HG03025 (cell line): Measurements from ENCODE around the gene CAPN14.
"Not testable (repeated sequence)": the region's sequence is repeated elsewhere in the genome, so short reads cannot be mapped to it uniquely, and the experiment has no call there.

Experiments used
- ATAC-seq: cut with Tn5 transposase; IDR thresholded peaks from one replicate; pipeline ENCODE4 v1.9.1; 2021; ENCODE audit warnings: mild to moderate bottlenecking, moderate library complexity; ENCODE audit not compliant: unreplicated experiment, low FRiP score

CAPN14 gene

DNA sequence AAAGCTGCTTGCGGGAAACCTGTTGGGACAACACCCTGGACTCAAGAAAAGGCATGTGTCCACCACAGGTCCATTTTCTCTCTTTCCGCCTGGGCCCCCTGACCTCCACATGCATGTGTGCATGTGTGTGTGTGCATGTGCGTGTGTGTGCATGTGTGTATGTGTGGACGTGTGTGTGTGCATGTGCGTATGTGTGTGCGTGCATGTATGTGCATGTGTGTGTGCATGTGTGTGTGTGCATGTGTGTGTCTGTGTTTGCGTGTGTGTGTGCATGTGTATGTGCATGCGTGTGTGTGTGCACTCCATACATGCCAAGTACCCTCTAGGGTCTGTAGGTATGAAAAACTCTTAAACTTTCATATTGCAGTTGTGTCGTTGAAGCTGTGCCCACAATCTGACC, 16.3 kb downstream of the CAPN14 start:
- no peak for ATAC-seq

DNA sequence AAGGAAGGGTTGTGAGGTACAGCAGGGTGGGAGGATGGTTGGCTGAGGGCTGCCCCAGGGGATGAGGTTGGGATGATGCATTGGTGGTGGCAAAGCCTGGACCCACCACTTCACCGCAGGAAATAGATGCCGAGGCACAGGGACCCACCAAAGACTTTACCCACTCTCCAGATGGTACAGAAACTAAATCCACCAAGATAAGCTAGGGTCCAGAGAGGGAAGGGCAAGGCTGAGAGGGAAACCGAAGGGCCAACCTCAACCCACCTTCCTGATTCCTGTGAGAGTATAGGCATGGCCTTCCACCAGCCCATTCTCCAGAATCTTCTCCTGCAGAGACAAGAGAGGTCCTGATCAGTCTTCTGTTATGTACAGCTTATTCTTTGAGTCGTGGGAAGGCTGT, 18.1 kb downstream of the CAPN14 start:
- no peak for ATAC-seq

DNA sequence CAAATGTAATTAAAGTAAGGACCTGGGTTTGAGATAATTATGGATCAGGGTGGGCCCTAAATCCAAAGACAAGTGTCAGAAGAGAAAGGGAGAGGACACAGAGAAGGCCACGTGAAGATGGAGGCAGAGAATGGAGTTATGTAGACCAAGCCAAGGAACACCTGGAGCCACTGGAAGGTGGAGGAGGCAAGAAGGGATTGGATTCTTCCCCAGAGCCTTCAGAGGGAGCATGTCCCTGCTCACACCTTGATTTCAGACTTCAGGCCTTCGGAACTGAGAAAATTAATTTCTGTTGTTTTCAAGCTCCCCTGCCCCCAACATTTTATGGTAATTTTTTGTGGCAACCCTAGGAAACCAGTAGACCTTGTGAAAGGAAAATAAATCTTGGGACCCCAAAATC, 19.6 kb downstream of the CAPN14 start:
- ATAC-seq: no peak

DNA sequence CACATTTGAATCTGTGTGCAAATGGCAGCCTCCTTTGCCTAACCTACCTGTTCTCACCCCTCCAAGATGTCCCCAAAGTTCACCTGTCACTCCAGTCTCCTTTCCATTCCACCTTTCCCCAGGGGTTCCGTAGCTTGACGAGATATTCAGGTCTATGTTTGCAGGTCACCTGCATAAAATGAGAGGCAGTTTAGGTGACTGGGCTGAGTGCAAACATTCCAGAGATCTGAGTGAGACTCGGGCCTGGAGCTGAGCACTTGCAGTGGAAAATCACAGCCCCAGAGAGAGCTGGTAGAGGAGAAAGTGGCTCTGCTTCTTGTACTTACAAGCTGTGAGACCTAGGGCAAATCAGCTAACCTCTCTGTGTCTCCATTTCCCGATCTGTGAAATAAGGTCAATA, 20.1 kb downstream of the CAPN14 start:
- ATAC-seq: no peak

DNA sequence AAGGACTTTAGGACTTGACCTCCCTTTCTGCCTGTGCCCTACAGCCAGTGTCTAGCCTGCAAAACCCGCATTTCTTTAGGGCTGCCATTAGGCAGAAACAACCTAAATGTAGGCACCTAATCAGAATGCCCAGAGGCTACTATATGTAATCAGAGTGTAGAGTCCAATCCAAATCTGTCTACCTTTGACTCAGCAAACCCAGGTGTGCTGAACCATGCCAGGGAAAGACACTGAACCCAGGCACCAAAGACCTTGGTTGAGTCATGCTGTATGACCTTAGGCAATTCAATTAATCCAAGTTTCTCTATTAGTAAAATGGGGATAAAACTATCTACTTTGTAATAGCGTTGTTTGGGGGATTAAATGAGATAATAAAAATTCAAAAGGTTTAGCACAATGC, 20.7 kb downstream of the CAPN14 start:
- ATAC-seq: no peak

DNA sequence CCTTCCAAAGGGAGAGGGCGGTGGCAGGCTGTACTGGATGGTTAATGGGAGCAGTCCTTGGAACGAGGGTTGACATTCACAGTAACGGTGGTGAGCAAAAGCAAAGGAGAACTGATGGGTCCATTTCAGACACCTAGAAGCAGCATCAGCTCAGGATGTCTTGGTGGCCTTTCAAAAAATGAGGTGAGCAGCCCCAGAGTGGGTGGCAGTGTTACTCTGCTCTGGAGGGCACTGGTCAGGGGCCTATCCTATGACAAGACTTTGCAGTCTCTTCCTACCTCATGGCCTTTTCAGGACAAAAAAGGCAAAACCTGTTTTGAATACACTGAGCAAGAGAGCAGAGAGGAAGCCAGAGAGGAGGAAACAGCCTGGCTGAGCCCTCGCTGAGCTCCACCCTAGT, 23.5 kb downstream of the CAPN14 start:
- ATAC-seq: no peak

DNA sequence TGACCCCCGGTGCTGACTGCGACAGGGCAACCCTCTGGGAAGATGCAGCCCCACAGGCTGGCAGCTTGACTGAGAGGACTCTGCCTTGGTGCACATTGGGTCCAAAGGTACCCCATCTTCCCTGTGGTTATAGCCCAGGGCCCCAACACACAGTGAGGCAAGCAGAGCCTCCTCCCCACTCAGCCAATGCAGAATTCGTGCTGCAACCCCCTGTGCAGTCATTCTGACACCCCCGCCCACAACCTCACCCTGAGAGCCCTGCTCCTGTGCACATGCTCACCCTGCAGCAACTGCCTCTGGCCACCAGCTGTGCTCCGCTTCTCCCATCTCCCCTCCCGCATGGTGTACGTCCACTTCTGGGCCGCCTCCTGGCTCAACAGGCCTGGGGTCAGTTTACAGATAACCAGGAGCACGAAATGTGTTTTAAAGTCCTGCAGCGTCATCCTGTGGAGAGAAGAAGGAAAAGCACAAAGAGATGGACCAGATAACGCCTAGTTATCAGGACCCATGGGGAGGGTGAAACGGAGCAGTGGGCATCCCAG, 24.4 kb downstream of the CAPN14 start:
- no peak for ATAC-seq

DNA sequence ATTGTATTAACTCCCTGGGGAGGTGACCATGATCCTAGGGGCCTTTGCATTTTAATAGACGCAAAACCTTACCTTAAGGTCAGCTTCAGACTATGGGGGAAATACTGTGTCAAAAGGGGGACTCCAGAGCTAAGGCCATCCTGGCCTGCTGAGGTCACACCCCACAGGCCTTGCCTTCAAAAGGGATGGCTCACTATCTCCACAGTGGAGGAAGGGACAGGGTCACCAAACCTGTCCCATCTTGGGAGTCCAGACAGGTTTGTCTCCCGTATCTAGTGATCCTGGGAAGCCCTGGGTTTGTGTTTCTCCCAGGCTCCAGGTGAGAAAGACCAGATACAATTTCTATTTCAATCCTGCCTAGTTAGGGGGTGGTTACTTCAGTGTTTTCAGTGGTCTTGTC, 24.9 kb downstream of the CAPN14 start:
- ATAC-seq: no peak

DNA sequence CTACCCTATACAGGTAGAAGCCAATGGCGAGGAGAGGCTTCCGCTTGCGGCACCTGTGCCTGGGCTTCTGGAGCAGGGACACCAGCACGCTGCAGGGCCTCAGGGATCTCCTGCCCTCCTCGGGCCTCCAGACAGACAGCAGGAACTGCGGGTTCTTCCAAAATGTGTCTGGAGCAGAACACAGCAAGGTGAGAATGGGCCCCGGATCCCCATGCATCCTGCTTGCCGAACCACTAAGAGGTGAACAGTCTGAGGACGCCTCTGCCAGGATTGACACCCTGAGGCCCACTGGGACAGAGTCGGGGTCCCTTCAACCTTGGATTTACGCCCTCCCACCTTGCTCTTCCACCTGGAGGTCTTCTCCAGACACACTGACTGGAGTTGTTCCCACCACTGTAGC, 25.4 kb downstream of the CAPN14 start:
- no peak for ATAC-seq

DNA sequence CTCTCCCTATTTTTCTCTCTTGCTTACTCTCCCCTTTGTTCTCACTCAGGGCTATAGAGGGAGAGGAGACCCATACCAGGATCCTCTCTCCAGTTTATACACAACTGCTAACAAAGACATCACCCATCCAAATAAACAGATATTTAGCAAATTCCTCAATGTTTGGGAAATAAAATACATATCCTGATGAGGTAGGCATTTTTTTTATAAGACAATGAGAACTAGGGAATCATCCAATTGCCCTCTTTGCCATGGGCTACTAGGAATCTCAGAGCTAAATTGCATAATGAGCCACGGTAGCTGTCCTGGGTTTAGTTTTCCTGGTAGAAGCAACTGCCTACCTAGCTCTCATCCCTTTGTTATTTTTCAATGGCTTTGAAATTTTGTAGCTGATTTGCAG, 27.1 kb downstream of the CAPN14 start:
- ATAC-seq: no peak

DNA sequence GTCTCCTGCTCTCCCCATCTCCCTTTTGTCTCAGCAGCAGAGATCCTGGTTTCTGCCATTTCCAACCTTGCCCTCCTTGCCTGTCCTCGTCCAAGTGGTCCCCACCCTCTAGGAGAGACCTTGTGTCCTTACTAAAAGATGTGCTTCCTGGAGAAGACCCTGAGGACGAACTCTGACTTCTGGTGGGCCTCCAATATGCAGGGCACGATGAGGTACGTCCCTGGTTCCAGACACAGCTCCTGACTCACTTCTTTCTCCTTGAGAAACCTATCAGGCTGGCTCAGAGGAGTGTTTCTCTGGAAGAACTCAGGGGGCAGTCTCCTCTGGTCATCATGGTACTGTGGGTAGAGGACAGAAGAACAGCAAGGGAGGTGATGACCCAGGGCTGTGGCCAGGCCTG, 28.2 kb downstream of the CAPN14 start:
- ATAC-seq: no peak

DNA sequence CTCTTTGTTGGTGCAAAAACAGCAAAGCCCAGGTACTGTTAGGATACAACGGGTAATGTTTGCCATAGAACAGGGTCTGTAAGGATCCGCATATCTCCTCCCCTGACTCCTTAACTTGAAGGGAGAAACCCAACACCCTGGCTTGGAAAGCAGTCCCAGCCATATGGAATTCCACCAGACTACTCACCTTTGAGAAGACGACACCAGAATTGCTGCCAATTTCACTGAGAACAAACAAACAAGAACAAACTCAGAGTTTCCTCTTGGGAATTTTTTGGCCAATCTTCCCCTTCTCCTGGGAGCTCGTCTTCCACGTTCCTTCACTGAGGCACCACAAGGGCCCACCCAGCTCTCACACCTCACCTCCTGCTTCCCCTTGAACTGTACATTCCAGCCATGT, 29.2 kb downstream of the CAPN14 start:
- no peak for ATAC-seq

DNA sequence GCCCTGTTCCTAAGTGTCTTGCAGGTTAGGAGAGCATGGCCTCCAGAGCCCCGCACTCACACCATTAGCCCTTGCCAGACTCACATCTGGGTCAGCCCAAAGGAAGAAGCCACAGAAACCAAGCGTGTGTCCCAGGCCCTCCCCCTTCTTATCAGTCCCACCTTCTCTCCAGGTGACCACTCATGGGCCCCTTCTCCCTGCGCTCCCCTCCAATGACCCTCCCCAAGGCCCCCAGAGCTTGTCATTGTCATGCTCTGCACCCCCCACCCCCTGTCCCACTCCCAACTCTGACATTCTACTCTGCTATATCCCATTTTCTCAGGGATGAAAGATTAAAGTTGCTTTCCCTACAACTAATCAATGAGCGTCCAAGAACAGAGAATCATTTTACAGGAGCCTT, 30.1 kb downstream of the CAPN14 start:
- ATAC-seq: no peak

DNA sequence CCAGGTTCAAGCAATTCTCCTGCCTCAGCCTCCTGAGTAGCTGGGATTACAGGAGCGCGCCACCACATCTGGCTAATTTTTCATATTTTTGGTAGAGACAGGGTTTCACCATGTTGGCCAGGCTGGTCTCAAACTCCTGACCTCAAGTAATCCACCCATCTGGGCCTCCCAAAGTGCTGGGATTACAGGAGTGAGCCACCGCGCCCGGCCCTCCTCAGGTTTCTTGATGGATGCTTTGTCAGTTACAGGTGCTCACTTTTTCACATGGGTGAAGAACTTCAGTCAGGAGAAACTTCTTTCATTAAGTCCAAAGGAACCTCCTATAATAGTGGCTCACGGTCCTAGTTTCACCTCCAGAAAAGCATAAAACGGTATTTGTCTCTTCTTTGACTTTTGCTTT, 33.3 kb downstream of the CAPN14 start:
- ATAC-seq: not testable (repeated sequence)

DNA sequence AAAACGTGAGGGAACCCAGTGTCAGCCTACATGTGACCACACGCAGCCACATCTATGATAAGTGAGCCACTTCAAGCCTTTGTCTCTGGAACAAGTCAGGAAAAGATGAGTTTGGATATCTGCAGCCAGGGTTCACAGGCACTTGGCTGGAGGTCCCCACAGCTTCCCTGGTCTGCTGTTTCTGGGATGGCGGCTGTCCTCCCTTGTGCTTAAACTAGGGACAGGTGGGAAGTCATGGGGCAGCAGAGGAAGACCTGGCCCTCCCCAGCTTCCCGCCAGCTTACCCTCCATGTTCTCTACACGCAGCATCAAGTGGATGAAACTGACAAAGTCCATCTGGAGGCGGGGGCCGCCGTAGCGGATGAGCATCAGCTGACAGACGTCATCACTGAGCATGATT, 40.6 kb downstream of the CAPN14 start:
- no peak for ATAC-seq

DNA sequence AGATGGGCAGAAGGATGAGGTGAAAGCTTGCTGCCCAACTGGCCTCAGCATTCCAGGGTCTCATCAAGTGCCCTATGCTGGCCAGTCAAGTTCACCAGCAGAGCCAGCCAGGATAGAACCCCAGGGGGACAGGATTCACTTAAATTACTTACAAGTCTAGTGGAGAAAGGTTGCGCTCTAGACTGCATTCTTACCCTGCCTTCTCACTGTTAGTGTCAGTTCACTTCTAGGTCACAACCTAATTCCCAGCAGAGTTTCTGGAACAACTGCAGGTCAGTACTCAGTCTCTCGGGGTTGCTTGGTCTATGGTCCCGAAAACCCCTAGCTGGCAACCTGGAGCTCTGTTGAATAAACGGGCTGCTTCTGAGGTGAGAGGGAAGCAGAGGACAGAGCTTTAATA, 46.2 kb downstream of the CAPN14 start:
- ATAC-seq: no peak

DNA sequence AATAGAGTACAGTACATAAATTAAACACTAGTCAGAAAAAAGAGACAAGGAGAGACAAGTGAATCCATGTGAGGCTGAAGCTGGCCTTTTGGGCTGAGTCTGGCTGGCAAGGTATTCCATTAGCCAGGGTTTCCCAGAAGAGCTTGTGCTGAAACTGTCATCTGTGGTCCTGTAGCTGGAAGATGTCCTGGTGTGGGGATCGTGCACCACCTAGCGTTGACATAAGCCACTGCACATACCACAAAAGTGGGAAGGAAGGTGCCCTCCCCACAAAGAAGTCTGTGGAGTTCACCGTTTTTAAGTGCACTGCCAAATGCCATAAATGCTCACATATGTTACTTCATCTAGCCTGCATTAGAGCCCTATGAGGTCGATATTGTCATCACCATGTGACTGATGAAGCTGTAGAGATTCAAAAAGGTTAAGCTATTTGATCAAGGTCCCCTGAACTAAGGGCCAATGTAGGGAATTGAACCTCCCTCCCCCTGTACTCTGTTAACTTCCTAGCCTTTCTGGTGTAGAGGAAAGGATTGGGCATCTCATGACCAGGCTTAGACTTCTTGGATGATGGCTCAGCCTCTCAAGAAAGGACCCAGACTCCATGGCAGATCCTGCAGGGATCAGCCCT, 47.1 kb downstream of the CAPN14 start:
- peak; percentile 63 for ATAC-seq

DNA sequence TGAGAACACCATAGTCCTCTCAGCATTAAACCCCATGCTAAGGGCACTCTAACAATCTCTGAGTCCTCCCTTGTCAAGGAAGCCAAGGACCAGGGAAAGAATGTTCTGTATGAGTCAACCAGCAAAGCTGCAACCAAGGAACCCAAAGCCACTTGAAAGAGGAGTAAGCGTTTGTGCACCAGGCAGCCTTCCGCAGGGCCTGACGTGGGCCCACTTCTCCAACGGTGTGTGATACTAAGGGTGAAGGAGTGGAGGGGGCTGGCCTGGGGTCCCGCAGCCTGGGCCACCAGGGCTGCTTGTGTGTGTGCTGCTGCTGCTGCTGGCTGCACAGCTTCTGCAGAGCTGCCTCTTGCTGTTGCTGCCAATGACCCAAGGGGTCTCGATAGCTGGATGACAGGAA, 49.0 kb downstream of the CAPN14 start:
- no peak for ATAC-seq

DNA sequence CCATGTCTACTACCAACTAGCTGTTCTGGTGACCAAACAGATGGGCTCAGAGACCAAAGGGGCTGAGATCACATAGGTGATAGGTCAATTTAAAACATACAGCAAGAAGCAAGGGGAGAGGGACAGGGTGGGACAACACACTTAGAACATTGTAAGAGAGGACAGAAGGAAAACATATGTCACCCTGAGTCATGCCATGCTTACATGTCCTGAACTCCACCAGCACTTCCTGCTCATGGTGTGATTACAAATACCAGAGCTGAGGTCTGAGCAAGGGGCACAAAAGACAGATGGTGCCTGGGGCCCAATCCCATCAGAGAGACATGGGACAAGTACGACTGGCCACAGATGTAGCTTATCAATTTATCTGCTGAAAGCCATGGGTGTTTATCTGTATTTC, 50.4 kb downstream of the CAPN14 start:
- no peak for ATAC-seq

DNA sequence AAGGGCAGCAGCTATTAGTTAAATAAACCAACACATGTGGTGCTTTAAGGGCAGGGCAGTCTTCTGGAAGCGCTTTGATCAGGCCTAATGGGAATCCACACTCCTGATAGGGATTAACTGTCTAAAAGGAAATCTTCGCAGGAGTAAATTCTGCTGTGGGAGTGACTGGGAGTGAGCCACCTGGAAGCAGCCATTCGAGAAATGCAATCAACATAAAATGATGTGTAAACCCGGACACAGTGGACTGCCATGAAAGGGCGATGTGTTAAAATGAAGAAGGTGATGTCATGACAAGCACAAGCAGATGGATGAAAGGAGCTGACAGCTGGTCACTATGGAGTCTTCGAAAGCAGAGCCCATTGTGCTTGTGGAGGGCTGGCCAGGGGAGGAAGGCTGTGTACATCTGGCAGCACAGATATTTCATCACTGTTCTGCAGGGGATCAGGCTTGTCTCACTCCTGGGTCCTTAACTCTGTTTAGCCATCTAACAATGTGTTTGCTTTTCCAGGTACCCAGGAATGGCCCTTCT, 54.2 kb downstream of the CAPN14 start:
- ATAC-seq: no peak

DNA sequence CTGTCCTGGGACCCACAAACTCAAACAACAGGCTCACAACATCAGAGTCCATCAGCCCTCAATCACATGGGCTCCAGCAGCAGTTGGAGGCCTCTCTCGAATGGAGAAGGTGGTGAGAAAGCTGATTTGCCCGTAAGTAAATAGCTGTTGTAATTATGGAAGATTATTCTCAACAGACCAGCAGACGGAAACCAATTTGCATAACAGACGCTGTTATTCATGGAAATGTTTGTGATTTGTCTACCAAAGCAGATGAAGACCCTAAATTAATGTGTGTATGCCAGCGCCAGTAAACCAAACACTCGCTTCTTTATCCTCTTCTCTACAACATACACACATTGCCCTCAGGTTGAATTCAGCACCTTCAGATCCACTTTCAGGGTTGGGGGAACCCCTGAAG, 55.7 kb downstream of the CAPN14 start:
- ATAC-seq: no peak

DNA sequence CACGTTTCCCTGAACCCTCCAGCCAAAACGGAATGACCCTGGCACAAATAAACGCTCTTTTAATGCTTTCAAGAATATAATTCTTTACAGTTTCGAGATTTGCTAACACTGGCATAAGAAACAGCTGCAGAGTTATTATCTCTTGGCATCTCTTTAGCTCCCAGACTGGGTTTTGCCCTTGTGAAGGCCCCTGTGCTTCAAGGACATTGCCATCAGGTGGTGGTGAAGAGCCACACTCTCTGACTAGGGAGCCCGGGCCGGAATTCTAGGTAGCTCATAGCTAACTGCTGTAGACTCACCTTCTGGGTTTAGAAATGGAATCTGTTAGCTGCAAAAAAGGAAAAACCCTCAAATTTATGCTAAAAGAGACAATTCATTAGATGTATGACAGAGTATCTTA, 65.8 kb downstream of the CAPN14 start:
- ATAC-seq: no peak
